Fibroblast of mammary gland (primary cell): ENCODE results near the gene DHRS1.

ENCODE experiments used
- DNase-seq: peaks from one replicate; pipeline ENCODE4 v3.0.0-alpha.2; 2010; ENCODE audit warnings: low read depth
- H3K4me3 ChIP-seq: 2 replicates; pipeline ENCODE4 v1.5.1; 2011; ENCODE audit warnings: low read depth, mild to moderate bottlenecking, low read length, moderate library complexity; ENCODE audit not compliant: control insufficient read depth
- CTCF ChIP-seq: conservative IDR thresholded peaks from 2 replicates; pipeline ENCODE4 v1.5.1; 2011; ENCODE audit warnings: low read depth, low read length, inconsistent platforms; ENCODE audit not compliant: control insufficient read depth, insufficient read depth

DHRS1 gene

GRCh38 chr14:24309538-24310264 lies 10.1 kb upstream of the DHRS1 start, which contains the start of gene LTB4R2:
LTB4R2 (plus strand) TSS chr14:24310140; CDS start chr14:24310665, 525 bp downstream.
- no peak for TF ChIP-seq CTCF
- peak within 1 kb of the TSS; percentile 15 for H3K4me3 ChIP-seq

GRCh38 chr14:24308342-24309124 lies 9.0 kb upstream of the DHRS1 start:
- TF ChIP-seq CTCF, result no peak
- no peak for DNase-seq
- H3K4me3 ChIP-seq, result no peak overlapping the region

More at GRCh38 chr14:24309538-24310264, 10.1 kb upstream of the DHRS1 start, which contains the start of gene LTB4R2:
- no peak for DNase-seq

- TF ChIP-seq CTCF, result peak; percentile 96
- DNase-seq, result peak; percentile 60
Measured at GRCh38 chr14:24307575-24308341, 8.2 kb upstream of the DHRS1 start, which contains the start of gene CIDEB. CIDEB (minus strand) TSS chr14:24307977; CDS start chr14:24307858, 119 bp downstream.

GRCh38 chr14:24307156-24307574 lies 7.6 kb upstream of the DHRS1 start:
- DNase-seq, result no peak
- no peak for TF ChIP-seq CTCF
- H3K4me3 ChIP-seq, result no peak overlapping the region

More at GRCh38 chr14:24307575-24308341, 8.2 kb upstream of the DHRS1 start, which contains the start of gene CIDEB:
- no peak within 1 kb of the TSS for H3K4me3 ChIP-seq

DNA sequence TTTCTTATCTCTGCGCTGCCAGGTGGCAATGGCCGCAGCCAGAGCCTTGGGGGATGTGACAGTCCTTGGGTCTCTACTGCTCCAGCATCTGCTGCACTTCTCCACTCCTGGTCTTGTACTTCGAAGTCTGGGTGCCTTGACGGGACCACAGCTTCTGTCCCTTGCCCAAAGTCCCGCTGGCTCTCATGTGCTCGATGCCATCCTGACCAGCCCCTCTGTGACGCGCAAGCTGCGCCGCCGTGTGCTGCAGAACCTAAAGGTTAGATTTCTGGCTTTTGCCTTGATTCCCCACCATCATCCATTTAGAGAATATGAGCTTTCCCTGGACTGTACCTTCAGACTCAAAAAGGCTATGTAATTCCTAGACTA lies 4.4 kb upstream of the DHRS1 start:
- TF ChIP-seq CTCF, result no peak
- no peak for DNase-seq
- H3K4me3 ChIP-seq, result no peak overlapping the region

DNA sequence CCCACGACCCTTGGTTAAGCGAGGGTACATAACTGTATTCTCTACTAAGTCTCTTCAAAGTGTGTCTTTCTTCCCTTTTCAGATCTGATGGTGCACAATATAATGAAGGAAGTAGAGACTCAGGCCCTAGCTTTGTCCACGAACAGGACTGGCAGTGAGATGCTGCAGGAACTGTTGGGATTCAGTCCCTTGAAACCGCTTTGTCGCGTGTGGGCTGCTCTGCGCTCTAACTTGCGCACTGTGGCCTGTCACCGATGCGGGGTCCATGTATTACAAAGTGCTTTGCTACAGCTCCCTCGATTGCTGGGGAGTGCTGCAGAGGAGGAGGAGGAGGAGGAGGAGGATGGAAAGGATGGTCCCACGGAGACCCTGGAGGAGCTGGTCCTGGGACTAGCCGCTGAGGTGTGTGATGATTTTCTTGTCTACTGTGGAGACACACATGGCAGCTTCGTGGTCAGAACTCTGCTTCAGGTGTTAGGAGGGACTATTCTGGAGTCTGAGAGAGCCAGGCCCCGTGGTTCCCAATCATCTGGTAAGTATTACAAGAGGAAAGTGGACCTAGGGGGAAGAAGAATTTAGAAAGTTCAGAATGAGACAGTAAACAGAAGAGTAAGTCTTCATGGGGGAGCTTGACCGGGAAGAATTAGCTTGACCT lies 873 bp upstream of the DHRS1 start:
- H3K4me3 ChIP-seq, result peak overlapping the region; percentile 97
- no peak for TF ChIP-seq CTCF
- no peak for DNase-seq
